K562 (cell line): ENCODE data around the gene SNRNP48. TPM values are rescaled to one million over a fixed set of nuclear protein-coding genes. Genes with fewer than 3 reads are reported as not detected.

Source experiments
- ARID1B ChIP-seq: fragments of 450-650 bp; IDR thresholded peaks from 2 replicates; pipeline ENCODE4 v1.6.1; 2016; ENCODE audit warnings: antibody characterized with exemption, mild to moderate bottlenecking, inconsistent platforms
- BCL6 ChIP-seq: fragments of 250-450 bp; sonication (Bioruptor Pico); IDR thresholded peaks from 2 replicates; pipeline ENCODE4 v1.4.0; 2020
- CTCF ChIP-seq, 3 experiments: IDR thresholded peaks in 2 of 3; conservative IDR thresholded peaks in 1 of 3; 2 replicates each; pipeline ENCODE4 v1.5.1; 2011 to 2012; ENCODE audit warnings: low read length in 3 of 3, mild to moderate bottlenecking in 3 of 3, control low read depth in 2 of 3, improper control_type of control experiment in 1 of 3, inconsistent platforms in 1 of 3, low read depth in 1 of 3, mixed read lengths in 1 of 3, moderate library complexity in 1 of 3; ENCODE audit not compliant: insufficient read depth in 2 of 3
- HMG20B ChIP-seq: fragments of 250-450 bp; sonication (Bioruptor Pico); IDR thresholded peaks from 2 replicates; pipeline ENCODE4 v1.5.0; 2021; ENCODE audit warnings: mild to moderate bottlenecking
- KLF1 ChIP-seq: fragments of 450-650 bp; IDR thresholded peaks from 2 replicates; pipeline ENCODE4 v1.6.1; 2016; ENCODE audit warnings: missing genetic modification characterization, missing compliant biosample characterization
- LCOR ChIP-seq: sonication (generic); formaldehyde crosslinking; IDR thresholded peaks from 2 replicates; pipeline ENCODE4 v1.8.0; 2022; ENCODE audit warnings: mild to moderate bottlenecking, missing genetic modification reagents
- NR0B1 ChIP-seq: fragments of 450-650 bp; IDR thresholded peaks from one replicate; pipeline ENCODE4 v1.6.1; 2018; ENCODE audit warnings: mild to moderate bottlenecking, moderate library complexity; ENCODE audit not compliant: partially characterized antibody
- NRF1 ChIP-seq, 2 experiments: fragments of 450-650 bp; IDR thresholded peaks in 1 of 2; conservative IDR thresholded peaks in 1 of 2; 2 replicates each; pipeline ENCODE4 v1.6.1; 2014; ENCODE audit warnings: mild to moderate bottlenecking in 2 of 2
- NUFIP1 ChIP-seq: fragments of 450-650 bp; IDR thresholded peaks from 2 replicates; pipeline ENCODE4 v1.6.1; 2018; ENCODE audit not compliant: partially characterized antibody
- RBM34 ChIP-seq: fragments of 200-400 bp; formaldehyde crosslinking; IDR thresholded peaks from 2 replicates; pipeline ENCODE4 v1.6.1; 2018; ENCODE audit warnings: low read length, borderline replicate concordance; ENCODE audit not compliant: insufficient read depth
- SIN3A ChIP-seq, 2 experiments: fragments of 150-350 bp in 1 of 2; IDR thresholded peaks; 2 replicates each; pipeline ENCODE4 v1.6.1; 2011 to 2016; ENCODE audit warnings: borderline replicate concordance in 2 of 2, low read depth in 2 of 2, low read length in 2 of 2, mild to moderate bottlenecking in 2 of 2, moderate library complexity in 2 of 2; ENCODE audit not compliant: control insufficient read depth in 1 of 2
- SIX5 ChIP-seq, 2 experiments: IDR thresholded peaks; 2 replicates each; pipeline ENCODE4 v1.6.1; 2011; ENCODE audit warnings: low read length in 2 of 2, borderline replicate concordance in 1 of 2, low read depth in 1 of 2, mild to moderate bottlenecking in 1 of 2, moderate library complexity in 1 of 2; ENCODE audit not compliant: insufficient read depth in 1 of 2
- SMAD2 ChIP-seq: fragments of 150-350 bp; IDR thresholded peaks from 2 replicates; pipeline ENCODE4 v1.6.1; 2014; ENCODE audit warnings: low read depth, mild to moderate bottlenecking, low read length
- SNIP1 ChIP-seq: fragments of 450-650 bp; IDR thresholded peaks from 2 replicates; pipeline ENCODE4 v1.7.1; 2017; ENCODE audit warnings: low read depth, mild to moderate bottlenecking
- TCFL5 ChIP-seq: fragments of 250-450 bp; sonication (Bioruptor Pico); conservative IDR thresholded peaks from 2 replicates; pipeline ENCODE4 v1.6.1; 2021; ENCODE audit warnings: mild to moderate bottlenecking, moderate library complexity, matching md5 sums
- TOE1 ChIP-seq, 2 experiments: fragments of 450-650 bp in 1 of 2; sonication (generic) in 1 of 2; formaldehyde crosslinking in 1 of 2; IDR thresholded peaks; 2 replicates each; pipeline versions ENCODE4 v1.7.1 to v1.8.0; 2016 to 2022; ENCODE audit warnings: borderline replicate concordance in 2 of 2, mild to moderate bottlenecking in 2 of 2, antibody characterized with exemption in 1 of 2, inconsistent platforms in 1 of 2, low read depth in 1 of 2, missing genetic modification reagents in 1 of 2, moderate library complexity in 1 of 2
- ZFP1 ChIP-seq: fragments of 450-650 bp; formaldehyde crosslinking; IDR thresholded peaks from 2 replicates; pipeline ENCODE4 v1.4.0; 2020; ENCODE audit warnings: mild to moderate bottlenecking, mixed read lengths
- ZNF24 ChIP-seq: fragments of 450-650 bp; IDR thresholded peaks from 2 replicates; pipeline ENCODE4 v1.6.1; 2016
- polyA plus RNA-seq, 8 experiments: library from polyadenylated mRNA; depleted of rRNA in 4 of 8; stranded (reverse) in 5 of 8; unstranded in 3 of 8; fragments of >200 nt; fragmentation: Nextera tagmentation in 2 of 8; fragmentation: Illumina TruSeq in 1 of 8; extraction: Ambion mirVana in 2 of 8; extraction: Trizol in 1 of 8; gene quantifications; 2 replicates each; pipeline versions ENCODE4 v1.2.1 to v1.2.3, GENCODE V29; 2011 to 2014; ENCODE audit warnings: inconsistent platforms in 1 of 8, missing spikeins in 1 of 8
- total RNA-seq, 7 experiments: library from RNA; depleted of rRNA in 6 of 7; stranded (reverse); fragments of >200 nt in 6 of 7; fragmentation: Illumina TruSeq in 2 of 7; extraction: Trizol in 2 of 7; gene quantifications; 2 replicates each; pipeline versions ENCODE4 v1.2.1 to v1.2.3, GENCODE V29; 2011 to 2021; ENCODE audit warnings: low replicate concordance in 1 of 7
- TF ChIP-seq, protein P1 (sequence below): fragments of 250-450 bp; sonication (Bioruptor Pico); IDR thresholded peaks from 2 replicates; pipeline ENCODE4 v1.8.0; 2022; ENCODE audit warnings: inconsistent platforms
- TF ChIP-seq, protein P2 (sequence below): IDR thresholded peaks from 2 replicates; pipeline ENCODE4 v1.6.1; 2011; ENCODE audit not compliant: insufficient read length; ENCODE audit errors: extremely low read depth

SNRNP48 gene
- total and polyA plus RNA-seq, 9 of the 15 experiments (the other 6 are each of a cell fraction or from before 2014, with no cell fraction given), result 6.2 to 32.9 (median 18.6) TPM

GRCh38 chr6:7589949-7590917, at the start of gene SNRNP48 (continued):
- TF ChIP-seq TOE1 (IDR thresholded peaks at IDR 0.05; ENCODE audit: borderline replicate concordance) (peak; percentile 94), TOE1 (CRISPR knock-in tag; IDR thresholded peaks at IDR 0.05; ENCODE audit: borderline replicate concordance, low read depth) (no peak), NUFIP1 (no peak), LCOR (CRISPR knock-in tag) (0 out of 2 replicates have a peak, but pooled peaks have one; percentile 25), RBM34 (no peak), KLF1 (0 out of 2 replicates have a peak, but pooled peaks have one; percentile 6), SIN3A (IDR thresholded peaks at IDR 0.05; ENCODE audit: borderline replicate concordance in 2 of 2, control insufficient read depth in 1 of 2, low read depth in 2 of 2, low read length in 2 of 2) (no peak), ZNF24 (no peak), CTCF (IDR thresholded peaks at IDR 0.05 in 2 of 3, conservative IDR thresholded peaks at IDR 0.05 in 1 of 3; ENCODE audit: insufficient read depth in 2 of 3, low read depth in 1 of 3, low read length in 3 of 3) (no peak), NRF1 (conservative IDR thresholded peaks at IDR 0.05 in 1 of 2, IDR thresholded peaks at IDR 0.05 in 1 of 2) (peak; percentile 92 to 94), SIX5 (IDR thresholded peaks at IDR 0.05; ENCODE audit: borderline replicate concordance in 1 of 2, insufficient read depth in 1 of 2, low read depth in 1 of 2, low read length in 2 of 2) (no peak), TCFL5 (CRISPR knock-in tag) (no peak), HMG20B (CRISPR knock-in tag) (no peak), ARID1B (no peak), SMAD2 (no peak), BCL6 (CRISPR knock-in tag) (no peak), NR0B1 (no peak), SNIP1 (no peak), ZFP1 (CRISPR knock-in tag) (no peak)
- TF ChIP-seq, protein P1, sequence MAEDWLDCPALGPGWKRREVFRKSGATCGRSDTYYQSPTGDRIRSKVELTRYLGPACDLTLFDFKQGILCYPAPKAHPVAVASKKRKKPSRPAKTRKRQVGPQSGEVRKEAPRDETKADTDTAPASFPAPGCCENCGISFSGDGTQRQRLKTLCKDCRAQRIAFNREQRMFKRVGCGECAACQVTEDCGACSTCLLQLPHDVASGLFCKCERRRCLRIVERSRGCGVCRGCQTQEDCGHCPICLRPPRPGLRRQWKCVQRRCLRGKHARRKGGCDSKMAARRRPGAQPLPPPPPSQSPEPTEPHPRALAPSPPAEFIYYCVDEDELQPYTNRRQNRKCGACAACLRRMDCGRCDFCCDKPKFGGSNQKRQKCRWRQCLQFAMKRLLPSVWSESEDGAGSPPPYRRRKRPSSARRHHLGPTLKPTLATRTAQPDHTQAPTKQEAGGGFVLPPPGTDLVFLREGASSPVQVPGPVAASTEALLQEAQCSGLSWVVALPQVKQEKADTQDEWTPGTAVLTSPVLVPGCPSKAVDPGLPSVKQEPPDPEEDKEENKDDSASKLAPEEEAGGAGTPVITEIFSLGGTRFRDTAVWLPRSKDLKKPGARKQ (CRISPR knock-in tag), result no peak
- TF ChIP-seq, protein P2, sequence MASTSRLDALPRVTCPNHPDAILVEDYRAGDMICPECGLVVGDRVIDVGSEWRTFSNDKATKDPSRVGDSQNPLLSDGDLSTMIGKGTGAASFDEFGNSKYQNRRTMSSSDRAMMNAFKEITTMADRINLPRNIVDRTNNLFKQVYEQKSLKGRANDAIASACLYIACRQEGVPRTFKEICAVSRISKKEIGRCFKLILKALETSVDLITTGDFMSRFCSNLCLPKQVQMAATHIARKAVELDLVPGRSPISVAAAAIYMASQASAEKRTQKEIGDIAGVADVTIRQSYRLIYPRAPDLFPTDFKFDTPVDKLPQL, result peak; percentile 25
